HUDEP-2 (cell line): Measurements from ENCODE around the gene CIC.

ENCODE experiments used
- DNase-seq, 76 experiments: peaks; one replicate each; lab custom pipeline; 2025; ENCODE audit not compliant: unreplicated experiment in 76 of 76; lab: John Stamatoyannopoulos, UW

Gene CIC

DNA sequence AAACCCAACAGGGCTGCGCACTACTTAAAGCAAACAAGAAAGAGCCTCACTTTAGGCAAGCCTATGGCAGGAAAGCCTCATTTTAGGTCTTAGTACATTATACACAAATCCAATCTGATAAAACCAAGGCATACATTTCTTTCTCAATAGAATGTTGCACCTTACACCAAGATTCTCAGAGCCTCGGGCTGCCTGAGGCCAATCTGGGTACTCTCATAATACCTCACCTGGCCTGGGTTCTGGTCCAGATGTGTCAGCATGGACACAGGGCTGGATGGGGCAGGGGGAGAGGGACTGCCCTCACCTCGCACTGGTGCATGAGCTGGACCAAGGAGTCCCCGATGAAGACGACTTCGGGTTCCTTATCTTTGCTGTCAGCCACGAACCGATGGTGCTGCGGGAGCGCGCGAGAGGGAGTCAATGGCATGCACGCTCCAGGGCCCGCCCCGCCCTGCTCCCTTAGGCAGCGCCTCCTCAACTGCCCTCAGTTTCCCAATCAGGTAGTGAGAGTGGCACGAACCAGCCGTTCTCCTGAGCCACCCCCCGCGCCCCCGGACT, 32.7 kb downstream of the CIC start, which contains the start of gene PRR19:
TSS of gene PRR19 (plus strand) at position 487 of the 558 bp plus-strand sequence. CDS start 7,453 bp downstream, outside the sequence.
- DNase-seq: peak in 68 of 76 experiments; percentile 18 to 91 (median 65)

- DNase-seq: peak in 2 of 76 experiments; percentile 66 to 74
These were observed 34.0 kb downstream of the CIC start for GRCh38 chr19:42303101-42303464.

DNA sequence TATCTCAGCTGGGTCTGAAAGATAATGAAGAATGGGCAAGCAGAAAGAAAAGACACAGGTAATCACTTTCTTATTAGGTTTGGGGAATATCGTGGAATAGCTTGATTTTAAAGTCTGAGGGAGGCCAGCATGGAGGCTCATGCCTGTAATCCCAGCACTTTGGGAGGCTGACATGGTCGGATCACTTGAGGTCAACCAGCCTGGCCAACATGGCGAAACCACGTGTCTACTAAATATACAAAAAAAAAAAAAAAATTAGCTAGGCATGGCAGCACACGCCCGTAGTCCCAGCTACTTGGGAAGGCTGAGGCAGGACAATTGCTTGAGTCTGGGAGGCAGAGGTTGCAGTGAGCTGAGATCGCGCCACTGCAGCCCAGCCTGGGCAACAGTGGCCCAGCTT, 34.8 kb downstream of the CIC start:
- no peak for DNase-seq

DNA sequence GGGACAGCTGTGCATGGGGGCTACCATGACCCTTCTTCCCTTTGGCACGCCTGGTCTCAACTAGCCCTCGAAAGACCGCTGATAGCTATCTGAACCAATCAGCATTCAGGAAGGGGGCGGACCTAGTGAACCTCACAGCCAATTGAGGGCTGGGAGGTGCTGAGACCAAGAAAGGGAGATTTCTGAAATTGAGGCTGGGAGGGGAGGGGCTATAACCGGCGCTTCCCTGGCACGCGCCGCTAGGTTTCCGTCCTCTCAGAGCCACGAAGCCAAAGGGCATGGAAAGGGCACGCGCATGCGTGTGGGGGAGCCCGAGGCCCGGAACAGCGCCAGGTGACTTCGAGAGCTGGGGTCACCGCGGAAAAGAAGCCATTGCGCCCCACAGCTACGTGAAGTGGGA, 37.6 kb downstream of the CIC start:
- DNase-seq: no peak

GRCh38 chr19:42309686-42310085, 40.6 kb downstream of the CIC start:
- DNase-seq: no peak

GRCh38 chr19:42311657-42312056, 42.6 kb downstream of the CIC start:
- peak in 24 of 76 experiments; percentile 9 to 42 (median 21) for DNase-seq

DNA sequence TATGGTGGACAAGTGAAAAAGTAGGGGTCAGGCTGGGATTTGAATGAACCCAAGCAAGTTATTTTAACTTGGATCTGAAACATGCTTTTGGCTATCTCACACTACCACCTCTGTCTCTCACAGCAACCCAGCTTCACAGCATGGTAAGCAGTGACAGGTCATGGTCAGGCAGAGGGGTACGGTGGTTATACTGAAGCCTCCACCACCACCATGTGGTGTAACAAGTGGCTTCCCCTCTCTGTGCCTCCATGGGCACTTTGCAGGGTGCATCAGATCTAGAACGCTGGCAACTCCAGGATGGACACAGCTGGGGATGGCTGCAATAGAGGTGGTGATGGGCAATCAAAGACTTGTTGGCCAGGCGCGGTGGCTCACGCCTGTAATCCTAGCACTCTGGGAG, 43.3 kb downstream of the CIC start:
- no peak for DNase-seq

GRCh38 chr19:42313096-42313839, 44.2 kb downstream of the CIC start, which contains the start of gene TMEM145:
Gene TMEM145, plus strand, starts transcription at chr19:42313309. Its CDS starts 68 bp downstream, at chr19:42313377.
- peak in 27 of 76 experiments; percentile 7 to 56 (median 24) for DNase-seq

GRCh38 chr19:42313840-42314755, 45.0 kb downstream of the CIC start:
- no peak for DNase-seq

GRCh38 chr19:42315024-42315423, 46.0 kb downstream of the CIC start:
- DNase-seq: no peak

GRCh38 chr19:42316223-42317211, 47.5 kb downstream of the CIC start:
- DNase-seq: peak in 5 of 76 experiments; percentile 9 to 18 (median 15)

DNA sequence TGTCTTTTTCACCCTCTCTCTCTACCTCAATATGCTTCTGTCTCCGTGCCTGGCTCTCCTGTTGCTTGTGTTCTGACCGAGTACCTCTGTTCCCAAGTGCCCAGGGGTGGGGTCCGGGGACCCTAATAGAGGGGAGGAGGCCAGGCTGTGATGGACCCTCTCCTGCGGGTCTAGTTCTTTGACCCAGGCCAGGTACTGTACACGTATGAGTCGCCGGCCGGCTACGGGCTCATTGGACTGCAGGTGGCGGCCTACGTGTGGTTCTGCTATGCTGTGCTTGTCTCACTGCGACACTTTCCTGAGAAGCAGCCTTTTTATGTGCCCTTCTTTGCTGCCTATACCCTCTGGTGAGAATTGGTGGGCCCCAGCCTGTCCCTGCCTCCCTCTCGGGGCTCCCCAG, 48.5 kb downstream of the CIC start:
- DNase-seq: no peak

DNA sequence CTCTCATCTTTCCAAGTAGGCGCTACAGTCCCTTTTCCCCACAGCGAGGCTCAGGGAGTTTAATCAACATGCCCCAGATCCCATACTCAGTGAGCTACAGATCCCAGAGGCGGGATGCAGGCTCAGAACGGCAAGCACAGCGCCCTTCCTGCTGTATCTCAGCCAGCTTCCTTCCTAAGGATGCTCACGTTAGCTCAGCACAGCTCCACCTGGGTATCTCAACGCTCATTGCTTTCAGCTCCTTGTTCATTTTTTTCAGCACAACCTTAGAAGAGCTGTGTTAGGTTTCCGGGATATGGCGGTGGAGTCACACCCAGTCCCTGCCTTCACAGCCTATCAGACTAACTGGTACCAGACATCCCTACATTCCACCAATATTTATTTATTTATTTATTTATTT, 53.3 kb downstream of the CIC start:
- no peak for DNase-seq

- DNase-seq: no peak
These were observed 54.4 kb downstream of the CIC start for GRCh38 chr19:42323473-42323851.

DNA sequence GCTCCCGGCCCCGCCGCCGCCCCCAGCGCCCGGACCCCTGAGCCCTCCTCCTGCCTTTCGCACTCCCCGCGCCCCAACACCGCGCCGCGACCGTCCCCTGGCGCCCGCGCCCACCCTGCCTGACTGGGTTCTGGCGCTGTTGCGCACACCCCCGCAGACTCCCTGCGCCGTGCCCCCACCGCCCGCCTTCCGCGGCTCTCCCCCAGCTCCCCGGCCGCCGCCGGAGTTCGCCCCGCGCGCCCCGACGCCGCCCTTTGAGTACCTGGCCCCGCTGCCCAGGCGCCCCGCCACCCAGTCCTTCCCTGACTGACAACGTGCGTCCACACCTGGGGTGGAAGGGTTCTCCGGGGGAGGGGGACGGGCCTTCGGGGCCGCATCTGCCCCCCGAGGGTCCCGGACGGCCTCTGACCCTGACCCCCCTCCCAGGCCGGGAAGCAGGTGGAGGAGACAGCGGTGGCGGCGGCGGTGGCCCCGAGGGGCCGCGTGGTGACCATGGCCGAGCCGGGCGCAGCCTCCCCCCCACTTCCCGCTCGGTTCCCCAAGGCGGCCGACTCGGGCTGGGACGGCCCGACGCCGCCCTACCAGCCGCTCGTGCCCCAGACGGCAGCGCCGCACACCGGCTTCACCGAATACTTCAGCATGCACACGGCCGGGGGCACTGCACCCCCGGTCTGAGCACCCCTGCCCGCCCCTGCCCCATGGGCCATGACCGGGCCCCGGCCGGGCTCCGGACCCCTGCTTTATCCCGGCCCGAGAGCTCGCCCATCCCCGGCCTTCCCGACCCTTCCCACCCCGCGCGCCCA, 55.0 kb downstream of the CIC start:
- DNase-seq: peak in 2 of 76 experiments; percentile 3 to 20

DNA sequence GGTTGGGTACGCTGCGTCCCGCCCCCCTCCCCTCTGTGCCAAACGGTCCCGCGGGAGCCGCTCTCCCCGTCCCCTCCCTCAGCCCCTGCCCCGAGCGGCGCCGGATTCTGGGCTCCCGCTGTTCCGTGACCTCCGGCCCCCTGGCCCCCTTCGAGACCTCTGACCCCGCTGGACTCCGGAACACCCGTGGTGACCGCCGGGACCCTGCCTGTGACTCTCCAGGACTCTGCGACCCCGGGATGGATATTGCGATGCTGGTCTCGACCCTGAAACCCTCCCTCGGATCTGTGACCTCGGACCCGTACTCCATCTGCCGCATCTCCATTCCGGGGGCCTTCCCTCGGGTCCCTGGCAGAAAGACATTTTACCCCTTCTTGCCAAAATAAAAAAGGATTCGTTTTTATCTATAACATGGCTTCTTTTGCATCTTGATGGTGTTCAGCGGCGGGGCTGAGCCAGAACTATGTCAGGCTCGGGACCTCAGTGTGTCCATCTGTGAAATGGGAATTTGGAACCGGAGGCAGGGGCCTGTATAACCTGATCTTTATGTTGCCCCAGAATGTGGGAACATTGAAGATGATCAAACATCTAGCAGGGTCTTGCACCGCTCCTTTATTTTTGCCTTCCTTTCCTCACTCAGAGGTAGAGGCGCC, 55.7 kb downstream of the CIC start:
- DNase-seq: no peak

GRCh38 chr19:42325308-42325895, 56.4 kb downstream of the CIC start, which contains the start of gene MEGF8:
Gene MEGF8, plus strand, starts transcription at chr19:42325635. Its CDS starts 609 bp downstream, at chr19:42326244.
- peak; percentile 83 to 100 (median 99) for DNase-seq
